GM21367 (cell line): ENCODE data around the gene DOCK9.

ENCODE experiments used
- ATAC-seq: cut with Tn5 transposase; IDR thresholded peaks from one replicate; pipeline ENCODE4 v1.9.1; 2021; ENCODE audit not compliant: unreplicated experiment

The DOCK9 gene

GRCh38 chr13:98977568-98978265, at the start of gene DOCK9:
TSS of gene DOCK9 (minus strand) at chr13:98978064. CDS start at chr13:98977909, 155 bp downstream.
- ATAC-seq: no peak

GRCh38 chr13:99027260-99027659, 49.4 kb upstream of the DOCK9 start:
- no peak for ATAC-seq

GRCh38 chr13:99022941-99023340, 45.1 kb upstream of the DOCK9 start:
- ATAC-seq: no peak

- ATAC-seq: no peak
Observed at GRCh38 chr13:99018418-99019180, 40.7 kb upstream of the DOCK9 start.

GRCh38 chr13:99015606-99016490, 38.0 kb upstream of the DOCK9 start:
- no peak for ATAC-seq

- ATAC-seq: no peak
Observed at GRCh38 chr13:99014522-99014921, 36.7 kb upstream of the DOCK9 start.

GRCh38 chr13:99013951-99014350, 36.1 kb upstream of the DOCK9 start:
- ATAC-seq: no peak

- no peak for ATAC-seq
Observed at GRCh38 chr13:99012539-99012938, 34.7 kb upstream of the DOCK9 start.

GRCh38 chr13:99009987-99010551, 32.2 kb upstream of the DOCK9 start:
- no peak for ATAC-seq

- ATAC-seq: no peak
Observed at GRCh38 chr13:99008577-99008976, 30.7 kb upstream of the DOCK9 start.

GRCh38 chr13:99007414-99007986, 29.6 kb upstream of the DOCK9 start:
- ATAC-seq: no peak

GRCh38 chr13:99005609-99006008, 27.7 kb upstream of the DOCK9 start:
- no peak for ATAC-seq

GRCh38 chr13:99004978-99005377, 27.1 kb upstream of the DOCK9 start:
- no peak for ATAC-seq

- ATAC-seq: no peak
Observed at GRCh38 chr13:99003851-99004471, 26.1 kb upstream of the DOCK9 start.

- ATAC-seq: no peak
Observed at GRCh38 chr13:99003186-99003585, 25.3 kb upstream of the DOCK9 start.

GRCh38 chr13:99002172-99002710, 24.4 kb upstream of the DOCK9 start:
- ATAC-seq: no peak

GRCh38 chr13:99000137-99000536, 22.3 kb upstream of the DOCK9 start:
- no peak for ATAC-seq

- ATAC-seq: no peak
Observed at GRCh38 chr13:98999639-98999952, 21.7 kb upstream of the DOCK9 start.

GRCh38 chr13:98998831-98999638, 21.2 kb upstream of the DOCK9 start:
- ATAC-seq: no peak
